GM18858 (cell line): ENCODE measurements around the gene UBASH3B.
"Not testable (repeated sequence)": the region's sequence is repeated elsewhere in the genome, so short reads cannot be mapped to it uniquely, and the experiment has no call there.

Experiments
- ATAC-seq: cut with Tn5 transposase; IDR thresholded peaks from one replicate; pipeline ENCODE4 v1.9.1; 2021; ENCODE audit not compliant: unreplicated experiment

UBASH3B gene

GRCh38 chr11:122655527-122656072 is at the start of gene UBASH3B:
TSS of gene UBASH3B (plus strand) at chr11:122655722. CDS start at chr11:122656050, 328 bp downstream.
- peak; percentile 61 for ATAC-seq

GRCh38 chr11:122607162-122607561 is 48.4 kb upstream of the UBASH3B start:
- ATAC-seq, result not testable (repeated sequence)

- no peak for ATAC-seq
These were observed 43.2 kb upstream of the UBASH3B start for GRCh38 chr11:122612123-122612824.

GRCh38 chr11:122616718-122617117 is 38.8 kb upstream of the UBASH3B start:
- no peak for ATAC-seq

GRCh38 chr11:122617297-122617696 is 38.2 kb upstream of the UBASH3B start:
- no peak for ATAC-seq

- no peak for ATAC-seq
These were observed 37.6 kb upstream of the UBASH3B start for GRCh38 chr11:122617926-122618325.

- ATAC-seq, result no peak
These were observed 36.6 kb upstream of the UBASH3B start for GRCh38 chr11:122618927-122619326.

GRCh38 chr11:122619757-122620156 is 35.8 kb upstream of the UBASH3B start:
- ATAC-seq, result no peak

- ATAC-seq, result not testable (repeated sequence)
These were observed 30.0 kb upstream of the UBASH3B start for GRCh38 chr11:122625501-122625900.

- no peak for ATAC-seq
These were observed 29.4 kb upstream of the UBASH3B start for GRCh38 chr11:122625976-122626665.

GRCh38 chr11:122627745-122628144 is 27.8 kb upstream of the UBASH3B start:
- no peak for ATAC-seq

- ATAC-seq, result no peak
These were observed 26.5 kb upstream of the UBASH3B start for GRCh38 chr11:122628810-122629555.

GRCh38 chr11:122632181-122632824 is 23.2 kb upstream of the UBASH3B start:
- no peak for ATAC-seq

- ATAC-seq, result no peak
These were observed 22.2 kb upstream of the UBASH3B start for GRCh38 chr11:122633219-122633829.

GRCh38 chr11:122634501-122634900 is 21.0 kb upstream of the UBASH3B start:
- no peak for ATAC-seq

- no peak for ATAC-seq
These were observed 18.0 kb upstream of the UBASH3B start for GRCh38 chr11:122637541-122637940.

GRCh38 chr11:122642472-122642922 is 13.0 kb upstream of the UBASH3B start:
- no peak for ATAC-seq

- no peak for ATAC-seq
These were observed 12.6 kb upstream of the UBASH3B start for GRCh38 chr11:122642971-122643370.

GRCh38 chr11:122645847-122646246 is 9.7 kb upstream of the UBASH3B start:
- ATAC-seq, result no peak

- no peak for ATAC-seq
These were observed 8.8 kb upstream of the UBASH3B start for GRCh38 chr11:122646549-122647340.
